Hepatocyte (in vitro differentiated cells): Measurements from ENCODE around the gene STX1B. TPM values are rescaled to one million over a fixed set of nuclear protein-coding genes. Genes with fewer than 3 reads are reported as not detected.

Experiments used
- DNase-seq: peaks from one replicate; pipeline ENCODE4 v3.0.0-alpha.2; 2016; ENCODE audit warnings: low spot score
- H2AFZ ChIP-seq: fragments of 200-600 bp; sonication (generic); 2 replicates; pipeline ENCODE4 v1.6.0; 2016; ENCODE audit warnings: antibody characterized with exemption, mild to moderate bottlenecking
- H3K27ac ChIP-seq: fragments of 200-600 bp; sonication (generic); 2 replicates; pipeline ENCODE4 v1.5.1; 2016; ENCODE audit warnings: mild to moderate bottlenecking
- H3K27me3 ChIP-seq: fragments of 200-600 bp; sonication (generic); 2 replicates; pipeline ENCODE4 v1.6.1; 2016
- H3K36me3 ChIP-seq: fragments of 200-600 bp; sonication (generic); replicated peaks from 2 replicates; pipeline ENCODE4 v1.5.1; 2016; ENCODE audit warnings: low read depth; ENCODE audit not compliant: insufficient read depth
- H3K4me1 ChIP-seq: fragments of 200-600 bp; sonication (generic); 2 replicates; pipeline ENCODE4 v1.5.1; 2016; ENCODE audit warnings: mild to moderate bottlenecking, moderate library complexity; ENCODE audit not compliant: insufficient read depth
- H3K4me2 ChIP-seq: fragments of 200-600 bp; sonication (generic); 2 replicates; pipeline ENCODE4 v1.6.0; 2016
- H3K4me3 ChIP-seq: fragments of 200-600 bp; sonication (generic); 2 replicates; pipeline ENCODE4 v1.5.1; 2016; ENCODE audit warnings: mild to moderate bottlenecking
- H3K79me2 ChIP-seq: fragments of 200-600 bp; sonication (generic); 2 replicates; pipeline ENCODE4 v1.6.0; 2017; ENCODE audit warnings: mild to moderate bottlenecking
- H3K9me2 ChIP-seq: fragments of 200-600 bp; sonication (generic); replicated peaks from 2 replicates; pipeline ENCODE4 v1.6.0; 2017; ENCODE audit warnings: mild to moderate bottlenecking; ENCODE audit not compliant: insufficient read depth
- H3K9me3 ChIP-seq: fragments of 200-600 bp; sonication (generic); 2 replicates; pipeline ENCODE4 v1.5.1; 2016; ENCODE audit warnings: low read depth, mild to moderate bottlenecking
- H4K20me1 ChIP-seq: fragments of 200-600 bp; sonication (generic); 2 replicates; pipeline ENCODE4 v1.6.0; 2016; ENCODE audit warnings: mild to moderate bottlenecking; ENCODE audit not compliant: insufficient read depth, poor library complexity, severe bottlenecking
- CTCF ChIP-seq: fragments of 200-600 bp; sonication (generic); IDR thresholded peaks from 2 replicates; pipeline ENCODE4 v1.5.1; 2016; ENCODE audit warnings: antibody characterized with exemption, mild to moderate bottlenecking; ENCODE audit not compliant: poor library complexity
- EZH2 ChIP-seq: fragments of 200-600 bp; sonication (generic); IDR thresholded peaks from 2 replicates; pipeline ENCODE4 v1.6.1; 2016; ENCODE audit warnings: antibody characterized with exemption, mild to moderate bottlenecking, borderline replicate concordance
- EZH2phosphoT487 ChIP-seq: fragments of 200-600 bp; sonication (generic); IDR thresholded peaks from one replicate; pipeline ENCODE4 v1.6.1; 2018; ENCODE audit warnings: antibody characterized with exemption, mild to moderate bottlenecking, low read depth, moderate library complexity; ENCODE audit not compliant: unreplicated experiment, severe bottlenecking
- WGBS: methylation state at CpG from one replicate; pipeline ENCODE4 v1.1.6; 2016; ENCODE audit warnings: low lambda C conversion rate; ENCODE audit errors: missing lambda C conversion rate; 5-methylcytosine and 5-hydroxymethylcytosine counted together
- polyA plus RNA-seq: library from polyadenylated mRNA; unstranded; fragments of >200 nt; fragmentation: Nextera tagmentation; extraction: Ambion mirVana; gene quantifications from 2 replicates; pipeline ENCODE4 v1.2.1, GENCODE V29; 2016
- total RNA-seq: library from RNA; depleted of rRNA; stranded (reverse); fragments of >200 nt; gene quantifications from 2 replicates; pipeline ENCODE4 v1.2.3, GENCODE V29; 2014

STX1B gene
- total and polyA plus RNA-seq, 2 experiments from 2014 or later, result 0.87 to 2.7 TPM

- Histone ChIP-seq H3K4me3 (no peak overlapping the region), H2AFZ (no peak overlapping the region), H3K9me3 (no peaks in the 10 kb centered on the region), H3K27me3 (no peaks in the 10 kb centered on the region), H3K27ac (no peak overlapping the region), H3K4me2 (no peak overlapping the region), H3K4me1 (no peaks in the 10 kb centered on the region), H4K20me1 (no peaks in the 10 kb centered on the region), H3K36me3 (no peaks in the 10 kb centered on the region), H3K9me2 (no peaks in the 10 kb centered on the region), H3K79me2 (no peaks in the 10 kb centered on the region)
- no peak for DNase-seq
- no peak for TF ChIP-seq CTCF
- TF ChIP-seq EZH2, result no peak
- no peak for TF ChIP-seq EZH2phosphoT487
- WGBS, result 96% methylated on average over 6 of the region's 6 CpGs
These were observed 36.1 kb downstream of the STX1B start for GRCh38 chr16:30974348-30974747.

GRCh38 chr16:30972872-30973271, 37.6 kb downstream of the STX1B start:
- H3K9me3 ChIP-seq, result no peaks in the 10 kb centered on the region
- H2AFZ ChIP-seq, result no peak overlapping the region
- H3K4me3 ChIP-seq, result no peak overlapping the region
- H3K27me3 ChIP-seq, result no peaks in the 10 kb centered on the region
- no peaks in the 10 kb centered on the region for H3K9me2 ChIP-seq
- H3K4me2 ChIP-seq, result no peak overlapping the region
- H3K79me2 ChIP-seq, result no peaks in the 10 kb centered on the region
- H4K20me1 ChIP-seq, result no peaks in the 10 kb centered on the region
- no peak for DNase-seq
- no peaks in the 10 kb centered on the region for H3K36me3 ChIP-seq
- H3K4me1 ChIP-seq, result no peaks in the 10 kb centered on the region
- no peak overlapping the region for H3K27ac ChIP-seq
- TF ChIP-seq CTCF (no peak), EZH2phosphoT487 (no peak), EZH2 (no peak)
- WGBS, result 88% methylated on average over 7 of the region's 7 CpGs

- Histone ChIP-seq H3K36me3 (no peaks in the 10 kb centered on the region), H3K9me2 (no peaks in the 10 kb centered on the region), H3K4me1 (no peaks in the 10 kb centered on the region), H3K79me2 (no peaks in the 10 kb centered on the region), H2AFZ (no peak overlapping the region), H3K4me2 (no peak overlapping the region), H3K4me3 (no peak overlapping the region), H3K27ac (no peak overlapping the region), H3K27me3 (no peaks in the 10 kb centered on the region), H3K9me3 (no peaks in the 10 kb centered on the region), H4K20me1 (no peaks in the 10 kb centered on the region)
- no peak for DNase-seq
- TF ChIP-seq EZH2 (no peak), EZH2phosphoT487 (no peak), CTCF (no peak)
- WGBS, result 95% methylated on average over 10 of the region's 14 CpGs
These were observed 39.1 kb downstream of the STX1B start for GRCh38 chr16:30971298-30971697.
